ENCODE measurements around the gene ZNF446. TPM values are rescaled to one million over a fixed set of nuclear protein-coding genes. Genes with fewer than 3 reads are reported as not detected.
"Not testable (repeated sequence)": the region's sequence is repeated elsewhere in the genome, so short reads cannot be mapped to it uniquely, and the experiment has no call there.

ZNF446 gene
- total RNA-seq, 2 donors from 2014 or later = 8.2 to 10.4 TPM

- Histone ChIP-seq H3K27ac (peak overlapping the region; percentile 27 to 84 (median 60)), H3K36me3 (replicated peaks in 1 of 2; ENCODE audit: insufficient read depth in 1 of 2, low read depth in 2 of 2) (no peaks in the 10 kb centered on the region), H3K4me1 (peaks cover 25% of the 10 kb centered on the region), H3K27me3 (no peaks in the 10 kb centered on the region), H3K9me3 (no peaks in the 10 kb centered on the region), H3K4me3 (peak overlapping the region; percentile 28)
- 1 to 2% methylated on average over 13 to 60 of the region's 60 CpGs for WGBS, 2 donors
- intact Hi-C loops (cut with DNase I) = no loop called here
- ATAC-seq = peak; percentile 99
- DNase-seq = peak; percentile 100
- peak in 3 of 7 experiments; percentile 33 to 36 (median 33) for TF ChIP-seq CTCF (IDR thresholded peaks at IDR 0.05)
- peak; percentile 25 to 71 (median 60) for TF ChIP-seq POLR2A (IDR thresholded peaks at IDR 0.05)
Measured at GRCh38 chr19:58499021-58499927, 23.1 kb downstream of the ZNF446 start.

GRCh38 chr19:58500242-58500641 is 24.1 kb downstream of the ZNF446 start:
- H3K4me3 ChIP-seq = no peak overlapping the region
- no peak for DNase-seq
- no peak overlapping the region for H3K27ac ChIP-seq
- H3K9me3 ChIP-seq = no peaks in the 10 kb centered on the region
- no peaks in the 10 kb centered on the region for H3K36me3 ChIP-seq (replicated peaks in 1 of 2; ENCODE audit: insufficient read depth in 1 of 2, low read depth in 2 of 2)
- intact Hi-C loops (cut with DNase I) = no loop called here
- H3K27me3 ChIP-seq = no peaks in the 10 kb centered on the region
- TF ChIP-seq POLR2A (IDR thresholded peaks at IDR 0.05) (no peak), CTCF (IDR thresholded peaks at IDR 0.05) (no peak)
- no peak for ATAC-seq
- WGBS, 2 donors = 89% methylated on average over 14 of the region's 14 CpGs; no CpG with 5 or more reads in 1 of the 2 donors
- peaks cover 25% of the 10 kb centered on the region for H3K4me1 ChIP-seq

GRCh38 chr19:58507602-58508223 is 31.6 kb downstream of the ZNF446 start:
- H3K36me3 ChIP-seq (replicated peaks in 1 of 2; ENCODE audit: insufficient read depth in 1 of 2, low read depth in 2 of 2); DNase-seq; ATAC-seq; H3K27ac ChIP-seq; intact Hi-C loops (cut with DNase I); H3K4me1 ChIP-seq; H3K27me3 ChIP-seq; H3K9me3 ChIP-seq; H3K4me3 ChIP-seq: not testable (repeated sequence)
- 67 to 84% methylated on average over 7 to 8 of the region's 8 CpGs for WGBS, 2 donors

GRCh38 chr19:58509731-58510083 is 33.6 kb downstream of the ZNF446 start:
- H3K4me1 ChIP-seq = peaks cover 20% of the 10 kb centered on the region
- H3K9me3 ChIP-seq = no peaks in the 10 kb centered on the region
- 87% methylated on average over 3 to 11 of the region's 11 CpGs for WGBS, 2 donors
- no peak overlapping the region for H3K4me3 ChIP-seq
- no peaks in the 10 kb centered on the region for H3K27me3 ChIP-seq
- no peaks in the 10 kb centered on the region for H3K36me3 ChIP-seq (replicated peaks in 1 of 2; ENCODE audit: insufficient read depth in 1 of 2, low read depth in 2 of 2)
- DNase-seq (no peak), ATAC-seq (no peak)
- TF ChIP-seq POLR2A (IDR thresholded peaks at IDR 0.05) (no peak), CTCF (IDR thresholded peaks at IDR 0.05) (no peak)
- intact Hi-C loops (cut with DNase I) = no loop called here
- H3K27ac ChIP-seq = no peak overlapping the region

- H3K4me3 ChIP-seq = no peak overlapping the region
- intact Hi-C loops (cut with DNase I) = no loop called here
- H3K4me1 ChIP-seq = peaks cover 26% of the 10 kb centered on the region
- DNase-seq = no peak
- H3K36me3 ChIP-seq (replicated peaks in 1 of 2; ENCODE audit: insufficient read depth in 1 of 2, low read depth in 2 of 2) = no peaks in the 10 kb centered on the region
- 84 to 87% methylated on average over 6 to 8 of the region's 8 CpGs for WGBS, 2 donors
- H3K27ac ChIP-seq = no peak overlapping the region
- TF ChIP-seq CTCF (IDR thresholded peaks at IDR 0.05) (no peak), POLR2A (IDR thresholded peaks at IDR 0.05) (no peak)
- H3K27me3 ChIP-seq = no peaks in the 10 kb centered on the region
- H3K9me3 ChIP-seq = no peaks in the 10 kb centered on the region
- no peak for ATAC-seq
Measured at GRCh38 chr19:58510084-58510862, 34.1 kb downstream of the ZNF446 start.
